Gastrocnemius medialis (tissue), 4 donors: ENCODE measurements around the gene GORAB. TPM values are rescaled to one million over a fixed set of nuclear protein-coding genes. Genes with fewer than 3 reads are reported as not detected.

Source experiments
- ATAC-seq, 2 donors: fragments of 150-250 bp; one replicate each; pipeline ENCODE4 v1.9.1; 2016
- DNase-seq, 2 donors: peaks; one replicate each; pipeline ENCODE4 v3.0.0-alpha.2; 2019
- H3K27ac ChIP-seq, 4 donors: fragments of 200-600 bp; sonication (generic); 1 replicate in 1 of 4; 2 replicates in 3 of 4; pipeline ENCODE4 v1.5.1; 2016 to 2018; ENCODE audit warnings: mild to moderate bottlenecking in 2 of 4, moderate library complexity in 1 of 4
- H3K27me3 ChIP-seq, 3 donors: fragments of 200-600 bp; sonication (generic) in 2 of 3; 1 replicate in 1 of 3; 2 replicates in 2 of 3; pipeline versions ENCODE4 v1.5.1 to v1.6.0; 2016 to 2019; ENCODE audit warnings: mild to moderate bottlenecking in 1 of 3, moderate library complexity in 1 of 3
- H3K36me3 ChIP-seq, 2 donors: fragments of 200-600 bp; sonication (generic) in 1 of 2; one replicate each; pipeline ENCODE4 v1.5.1; 2017 to 2018
- H3K4me1 ChIP-seq, 2 donors: fragments of 200-600 bp; sonication (generic) in 1 of 2; one replicate each; pipeline ENCODE4 v1.5.1; 2016 to 2017; ENCODE audit warnings: mild to moderate bottlenecking in 2 of 2
- H3K4me3 ChIP-seq, 4 donors: fragments of 200-600 bp; sonication (generic) in 3 of 4; 1 replicate in 1 of 4; 2 replicates in 3 of 4; pipeline ENCODE4 v1.5.1; 2016 to 2019; ENCODE audit warnings: mild to moderate bottlenecking in 2 of 4
- H3K9me3 ChIP-seq, 3 donors: fragments of 200-600 bp; sonication (generic) in 2 of 3; 1 replicate in 1 of 3; 2 replicates in 2 of 3; pipeline ENCODE4 v1.5.1; 2016 to 2019
- POLR2A ChIP-seq, 2 donors: fragments of 450-650 bp; IDR thresholded peaks; one replicate each; pipeline ENCODE4 v1.6.1; 2017; ENCODE audit warnings: antibody characterized with exemption in 2 of 2, mild to moderate bottlenecking in 2 of 2, moderate library complexity in 2 of 2
- in situ Hi-C, 4 donors: fragments of 200-750 bp; cut with MboI; loops; one replicate each; pipeline versions ENCODE4 v1.15.0 to v1.8.0; 2017; ENCODE audit warnings: low sequenced_read_pairs in 4 of 4
- intact Hi-C: fragments of 100-400 bp; cut with DNase I; formaldehyde crosslinking; loops from one replicate; pipeline ENCODE4 v1.15.1; 2023; ENCODE audit warnings: low total_unique reads
- total RNA-seq, 4 donors: library from RNA; depleted of rRNA; stranded (reverse); fragments of >200 nt; gene quantifications; one replicate each; pipeline versions ENCODE4 v1.1.0 to v1.2.3, GENCODE V29; 2016
- TF ChIP-seq, protein P1 (sequence below), 5 experiments: fragments of 450-650 bp in 3 of 5; fragments of 200-600 bp in 2 of 5; sonication (generic) in 2 of 5; IDR thresholded peaks in 4 of 5; conservative IDR thresholded peaks in 1 of 5; 1 replicate in 4 of 5; 2 replicates in 1 of 5; pipeline ENCODE4 v1.5.1; 2016 to 2019; ENCODE audit warnings: antibody characterized with exemption in 5 of 5, mild to moderate bottlenecking in 3 of 5, moderate library complexity in 3 of 5

Gene GORAB
- total RNA-seq, 4 donors from 2014 or later, result 1.7 to 3.8 (median 2.3) TPM

GRCh38 chr1:170535418-170535817 is 3.5 kb downstream of the GORAB start:
- TF ChIP-seq POLR2A (IDR thresholded peaks at IDR 0.05), result no peak
- TF ChIP-seq, protein P1, sequence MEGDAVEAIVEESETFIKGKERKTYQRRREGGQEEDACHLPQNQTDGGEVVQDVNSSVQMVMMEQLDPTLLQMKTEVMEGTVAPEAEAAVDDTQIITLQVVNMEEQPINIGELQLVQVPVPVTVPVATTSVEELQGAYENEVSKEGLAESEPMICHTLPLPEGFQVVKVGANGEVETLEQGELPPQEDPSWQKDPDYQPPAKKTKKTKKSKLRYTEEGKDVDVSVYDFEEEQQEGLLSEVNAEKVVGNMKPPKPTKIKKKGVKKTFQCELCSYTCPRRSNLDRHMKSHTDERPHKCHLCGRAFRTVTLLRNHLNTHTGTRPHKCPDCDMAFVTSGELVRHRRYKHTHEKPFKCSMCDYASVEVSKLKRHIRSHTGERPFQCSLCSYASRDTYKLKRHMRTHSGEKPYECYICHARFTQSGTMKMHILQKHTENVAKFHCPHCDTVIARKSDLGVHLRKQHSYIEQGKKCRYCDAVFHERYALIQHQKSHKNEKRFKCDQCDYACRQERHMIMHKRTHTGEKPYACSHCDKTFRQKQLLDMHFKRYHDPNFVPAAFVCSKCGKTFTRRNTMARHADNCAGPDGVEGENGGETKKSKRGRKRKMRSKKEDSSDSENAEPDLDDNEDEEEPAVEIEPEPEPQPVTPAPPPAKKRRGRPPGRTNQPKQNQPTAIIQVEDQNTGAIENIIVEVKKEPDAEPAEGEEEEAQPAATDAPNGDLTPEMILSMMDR (IDR thresholded peaks at IDR 0.05 in 4 of 5, conservative IDR thresholded peaks at IDR 0.05 in 1 of 5), result no peak
- peaks cover 0 to 12% of the 10 kb centered on the region in 2 donors for H3K36me3 ChIP-seq
- no peaks in the 10 kb centered on the region for H3K27me3 ChIP-seq
- no peak for DNase-seq
- no peak overlapping the region for H3K4me3 ChIP-seq
- ATAC-seq, result no peak
- intact Hi-C loops, result loop anchor here (10.0 kb wide), 1 partner anchor 229 kb away; no protein-coding TSS in a partner anchor
- in situ Hi-C loops, result no loop called here
- H3K9me3 ChIP-seq, result no peaks in the 10 kb centered on the region
- peaks cover 7 to 26% of the 10 kb centered on the region in 2 donors for H3K4me1 ChIP-seq
- no peak overlapping the region for H3K27ac ChIP-seq

DNA sequence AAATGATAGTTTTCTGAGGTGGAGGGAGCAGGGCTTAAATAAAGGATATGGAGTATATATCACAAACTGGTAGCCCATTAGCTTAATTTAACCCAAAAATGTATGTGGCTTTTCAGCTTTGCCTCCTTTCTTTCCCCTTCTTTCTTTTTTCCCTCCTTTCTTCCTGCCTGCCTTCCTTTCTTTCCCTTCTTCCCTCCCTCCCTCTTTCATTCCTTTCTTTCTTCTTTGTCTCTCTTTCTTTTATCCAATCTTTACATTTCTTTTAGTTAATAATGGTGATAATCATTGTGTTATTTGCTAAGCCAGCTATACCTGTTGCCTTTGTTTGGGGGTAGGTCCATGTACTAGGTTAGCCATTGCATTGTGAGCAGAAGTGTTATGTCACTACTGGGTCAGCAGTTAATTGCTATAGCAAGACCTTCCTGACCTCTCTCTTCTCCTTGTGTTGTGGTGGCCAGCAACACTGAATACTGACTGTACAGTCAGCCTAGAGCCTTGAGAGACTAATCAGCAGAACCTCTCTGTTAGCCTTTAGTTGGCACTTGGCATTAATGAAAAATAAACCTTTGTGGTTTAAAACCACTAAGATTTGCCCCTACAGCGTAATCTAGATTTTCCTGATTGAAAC is 5.1 kb downstream of the GORAB start:
- no peaks in the 10 kb centered on the region for H3K27me3 ChIP-seq
- TF ChIP-seq, protein P1 (IDR thresholded peaks at IDR 0.05 in 4 of 5, conservative IDR thresholded peaks at IDR 0.05 in 1 of 5), result no peak
- TF ChIP-seq POLR2A (IDR thresholded peaks at IDR 0.05), result no peak
- DNase-seq (no peak), ATAC-seq (no peak)
- H3K4me1 ChIP-seq, result peaks cover 7 to 26% of the 10 kb centered on the region in 2 donors
- in situ Hi-C loops, result no loop called here
- intact Hi-C loops, result loop anchor here (10.0 kb wide), 1 partner anchor 228 kb away; no protein-coding TSS in a partner anchor
- no peaks in the 10 kb centered on the region for H3K9me3 ChIP-seq
- no peak overlapping the region for H3K27ac ChIP-seq
- no peak overlapping the region for H3K4me3 ChIP-seq
- peaks cover 0 to 24% of the 10 kb centered on the region in 2 donors for H3K36me3 ChIP-seq

DNA sequence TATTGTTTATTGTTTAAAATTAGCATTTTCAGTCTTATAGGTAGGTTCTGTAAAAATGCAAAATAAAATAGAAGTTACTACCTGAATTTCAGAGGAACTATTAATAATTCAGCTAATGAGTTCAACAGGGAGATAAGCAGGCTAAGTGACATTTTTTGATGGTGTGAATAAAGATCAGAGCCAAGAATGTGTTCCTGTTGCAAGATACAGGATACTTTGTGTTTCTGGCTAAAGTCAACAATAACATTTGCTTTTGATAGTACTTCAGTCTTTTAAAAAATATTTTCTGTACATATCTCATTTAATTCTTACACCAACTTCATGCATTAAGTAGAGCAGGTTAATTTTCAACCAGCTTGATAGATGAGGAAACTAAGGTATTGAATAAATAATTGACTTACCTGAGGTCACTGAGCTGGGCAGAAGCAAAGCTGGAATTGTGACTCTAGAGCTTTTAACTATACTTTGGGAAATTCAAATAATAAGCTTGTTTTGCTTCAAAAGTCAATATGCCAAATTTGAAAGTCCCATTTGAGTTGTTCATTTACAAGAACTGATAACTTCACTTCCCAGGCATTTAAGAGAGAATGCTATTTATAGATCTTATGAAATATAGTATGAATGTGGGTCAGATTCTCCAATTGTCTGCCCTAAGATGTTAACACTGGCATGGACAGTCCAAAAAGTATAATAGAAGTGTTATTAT is 6.0 kb downstream of the GORAB start:
- Histone ChIP-seq H3K4me3 (no peak overlapping the region), H3K27ac (no peak overlapping the region), H3K4me1 (peaks cover 7 to 22% of the 10 kb centered on the region in 2 donors), H3K9me3 (no peaks in the 10 kb centered on the region), H3K36me3 (peaks cover 0 to 31% of the 10 kb centered on the region in 2 donors), H3K27me3 (no peaks in the 10 kb centered on the region)
- intact Hi-C loops (loop anchor here (10.0 kb wide), 1 partner anchor 227 kb away; no protein-coding TSS in a partner anchor), in situ Hi-C loops (no loop called here)
- TF ChIP-seq POLR2A (IDR thresholded peaks at IDR 0.05), result no peak
- TF ChIP-seq, protein P1 (IDR thresholded peaks at IDR 0.05 in 4 of 5, conservative IDR thresholded peaks at IDR 0.05 in 1 of 5), result no peak
- ATAC-seq (no peak), DNase-seq (no peak)

GRCh38 chr1:170538687-170539086 is 6.7 kb downstream of the GORAB start:
- DNase-seq, result no peak

More at GRCh38 chr1:170538687-170539086, 6.7 kb downstream of the GORAB start:
- Histone ChIP-seq H3K27ac (no peak overlapping the region), H3K9me3 (no peaks in the 10 kb centered on the region), H3K4me3 (no peak overlapping the region), H3K27me3 (no peaks in the 10 kb centered on the region), H3K36me3 (peaks cover 0 to 38% of the 10 kb centered on the region in 2 donors), H3K4me1 (peaks cover 7 to 14% of the 10 kb centered on the region in 2 donors)
- intact Hi-C loops (loop anchor here (10.0 kb wide), 1 partner anchor 226 kb away; no protein-coding TSS in a partner anchor), in situ Hi-C loops (no loop called here)
- TF ChIP-seq POLR2A (IDR thresholded peaks at IDR 0.05), result no peak
- TF ChIP-seq, protein P1 (IDR thresholded peaks at IDR 0.05 in 4 of 5, conservative IDR thresholded peaks at IDR 0.05 in 1 of 5), result no peak
- no peak for ATAC-seq
